Neutrophil (primary cell): ENCODE measurements around the gene SFRP4.

Source experiments
- H3K27ac ChIP-seq: fragments of 200-600 bp; sonication (generic); 2 replicates; pipeline ENCODE4 v1.5.1; 2016; ENCODE audit warnings: mild to moderate bottlenecking, moderate library complexity
- H3K27me3 ChIP-seq: fragments of 200-600 bp; sonication (generic); 2 replicates; pipeline ENCODE4 v1.6.0; 2016; ENCODE audit warnings: mild to moderate bottlenecking
- H3K36me3 ChIP-seq: fragments of 200-600 bp; sonication (generic); 2 replicates; pipeline ENCODE4 v1.5.1; 2017
- H3K4me1 ChIP-seq, 2 experiments: fragments of 200-600 bp in 1 of 2; sonication (generic) in 1 of 2; 1 replicate in 1 of 2; 2 replicates in 1 of 2; pipeline versions ENCODE4 v1.5.1 to v1.6.1; 2013 to 2016; ENCODE audit warnings: low read depth in 1 of 2, low read length in 1 of 2, mild to moderate bottlenecking in 1 of 2, moderate library complexity in 1 of 2; ENCODE audit not compliant: control insufficient read depth in 1 of 2, insufficient read depth in 1 of 2
- H3K4me3 ChIP-seq, 2 experiments: fragments of 200-600 bp in 1 of 2; sonication (generic) in 1 of 2; 1 replicate in 1 of 2; 2 replicates in 1 of 2; pipeline ENCODE4 v1.5.1; 2013 to 2016; ENCODE audit warnings: low read depth in 1 of 2, low read length in 1 of 2, mild to moderate bottlenecking in 1 of 2, moderate library complexity in 1 of 2
- H3K9me3 ChIP-seq: fragments of 200-600 bp; sonication (generic); 2 replicates; pipeline ENCODE4 v1.5.1; 2016
- TF ChIP-seq, protein P1 (sequence below): fragments of 200-600 bp; sonication (generic); IDR thresholded peaks from 2 replicates; pipeline ENCODE4 v1.5.1; 2016; ENCODE audit warnings: antibody characterized with exemption

Gene SFRP4

GRCh38 chr7:37944737-37945054, 28.1 kb upstream of the SFRP4 start:
- Histone ChIP-seq H3K27me3 (no peaks in the 10 kb centered on the region), H3K4me1 (no peaks in the 10 kb centered on the region), H3K9me3 (no peaks in the 10 kb centered on the region), H3K36me3 (no peaks in the 10 kb centered on the region), H3K27ac (no peak overlapping the region), H3K4me3 (no peak overlapping the region)
- TF ChIP-seq, protein P1, sequence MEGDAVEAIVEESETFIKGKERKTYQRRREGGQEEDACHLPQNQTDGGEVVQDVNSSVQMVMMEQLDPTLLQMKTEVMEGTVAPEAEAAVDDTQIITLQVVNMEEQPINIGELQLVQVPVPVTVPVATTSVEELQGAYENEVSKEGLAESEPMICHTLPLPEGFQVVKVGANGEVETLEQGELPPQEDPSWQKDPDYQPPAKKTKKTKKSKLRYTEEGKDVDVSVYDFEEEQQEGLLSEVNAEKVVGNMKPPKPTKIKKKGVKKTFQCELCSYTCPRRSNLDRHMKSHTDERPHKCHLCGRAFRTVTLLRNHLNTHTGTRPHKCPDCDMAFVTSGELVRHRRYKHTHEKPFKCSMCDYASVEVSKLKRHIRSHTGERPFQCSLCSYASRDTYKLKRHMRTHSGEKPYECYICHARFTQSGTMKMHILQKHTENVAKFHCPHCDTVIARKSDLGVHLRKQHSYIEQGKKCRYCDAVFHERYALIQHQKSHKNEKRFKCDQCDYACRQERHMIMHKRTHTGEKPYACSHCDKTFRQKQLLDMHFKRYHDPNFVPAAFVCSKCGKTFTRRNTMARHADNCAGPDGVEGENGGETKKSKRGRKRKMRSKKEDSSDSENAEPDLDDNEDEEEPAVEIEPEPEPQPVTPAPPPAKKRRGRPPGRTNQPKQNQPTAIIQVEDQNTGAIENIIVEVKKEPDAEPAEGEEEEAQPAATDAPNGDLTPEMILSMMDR = no peak

GRCh38 chr7:37943905-37944736, 27.5 kb upstream of the SFRP4 start:
- H3K27ac ChIP-seq = no peak overlapping the region
- no peaks in the 10 kb centered on the region for H3K4me1 ChIP-seq
- H3K27me3 ChIP-seq = no peaks in the 10 kb centered on the region
- TF ChIP-seq, protein P1 = no peak
- H3K4me3 ChIP-seq = no peak overlapping the region
- H3K9me3 ChIP-seq = no peaks in the 10 kb centered on the region
- H3K36me3 ChIP-seq = no peaks in the 10 kb centered on the region

- Histone ChIP-seq H3K27ac (no peak overlapping the region), H3K9me3 (no peaks in the 10 kb centered on the region), H3K4me1 (no peaks in the 10 kb centered on the region), H3K4me3 (no peak overlapping the region), H3K27me3 (no peaks in the 10 kb centered on the region), H3K36me3 (no peaks in the 10 kb centered on the region)
- TF ChIP-seq, protein P1 = no peak
These were observed 26.5 kb upstream of the SFRP4 start for GRCh38 chr7:37942934-37943610.

DNA sequence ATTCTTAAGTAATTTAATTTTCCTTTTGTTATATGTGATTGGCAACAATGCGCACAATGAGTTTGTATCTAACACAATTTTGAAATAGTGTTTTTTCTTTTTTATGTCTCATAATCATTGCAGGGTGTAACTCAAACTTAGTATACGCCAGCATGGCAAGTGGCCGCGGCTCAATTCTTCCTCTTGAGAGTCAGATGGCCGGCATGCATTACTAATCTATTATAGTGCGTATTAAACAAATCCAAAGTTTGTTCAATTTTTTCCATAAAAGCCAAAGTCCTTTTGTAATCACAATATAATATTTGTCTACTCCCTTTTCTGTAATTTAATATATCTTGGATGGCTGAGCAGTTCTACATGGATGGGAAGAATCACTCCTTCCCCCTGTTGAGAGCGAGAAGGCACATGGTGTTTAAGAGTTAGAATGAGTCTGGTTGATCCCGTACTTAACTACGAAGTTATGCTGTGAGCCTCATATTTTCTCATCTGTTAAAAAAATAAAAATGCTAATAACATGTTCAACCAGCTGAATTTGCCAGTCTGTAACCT, 16.5 kb upstream of the SFRP4 start:
- TF ChIP-seq, protein P1 = no peak
- Histone ChIP-seq H3K27me3 (no peaks in the 10 kb centered on the region), H3K27ac (no peak overlapping the region), H3K4me1 (no peaks in the 10 kb centered on the region), H3K9me3 (no peaks in the 10 kb centered on the region), H3K4me3 (no peak overlapping the region), H3K36me3 (no peaks in the 10 kb centered on the region)

DNA sequence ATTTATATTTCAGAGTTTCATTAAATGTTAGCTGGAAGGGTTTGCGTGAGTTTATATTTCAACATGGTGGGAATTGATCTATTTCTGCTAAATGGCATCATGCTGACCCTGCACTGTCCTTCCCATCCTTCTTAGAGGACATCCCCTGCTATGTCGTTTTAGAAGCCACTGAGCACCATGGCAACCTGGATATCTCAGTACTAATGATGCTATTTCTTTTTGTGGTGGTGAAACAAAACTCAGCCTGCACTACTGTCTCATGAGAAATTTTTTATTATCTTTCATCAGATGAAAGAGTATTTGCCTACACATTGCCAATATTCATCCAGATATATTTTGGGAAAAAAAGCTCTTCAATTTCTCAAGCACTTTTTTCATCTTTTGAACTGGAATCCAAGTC, 15.9 kb upstream of the SFRP4 start:
- H3K9me3 ChIP-seq = no peaks in the 10 kb centered on the region
- no peak overlapping the region for H3K27ac ChIP-seq
- no peaks in the 10 kb centered on the region for H3K27me3 ChIP-seq
- no peak overlapping the region for H3K4me3 ChIP-seq
- TF ChIP-seq, protein P1 = no peak
- no peaks in the 10 kb centered on the region for H3K36me3 ChIP-seq
- no peaks in the 10 kb centered on the region for H3K4me1 ChIP-seq
